GM10847 (cell line): ENCODE results near the gene CHERP.

Source experiments
- POLR2A ChIP-seq: IDR thresholded peaks from 2 replicates; pipeline ENCODE4 v1.6.1; 2011; ENCODE audit not compliant: insufficient read length; ENCODE audit errors: extremely low read depth

Gene CHERP

GRCh38 chr19:16520986-16521624 is 21.1 kb downstream of the CHERP start:
- TF ChIP-seq POLR2A = no peak

DNA sequence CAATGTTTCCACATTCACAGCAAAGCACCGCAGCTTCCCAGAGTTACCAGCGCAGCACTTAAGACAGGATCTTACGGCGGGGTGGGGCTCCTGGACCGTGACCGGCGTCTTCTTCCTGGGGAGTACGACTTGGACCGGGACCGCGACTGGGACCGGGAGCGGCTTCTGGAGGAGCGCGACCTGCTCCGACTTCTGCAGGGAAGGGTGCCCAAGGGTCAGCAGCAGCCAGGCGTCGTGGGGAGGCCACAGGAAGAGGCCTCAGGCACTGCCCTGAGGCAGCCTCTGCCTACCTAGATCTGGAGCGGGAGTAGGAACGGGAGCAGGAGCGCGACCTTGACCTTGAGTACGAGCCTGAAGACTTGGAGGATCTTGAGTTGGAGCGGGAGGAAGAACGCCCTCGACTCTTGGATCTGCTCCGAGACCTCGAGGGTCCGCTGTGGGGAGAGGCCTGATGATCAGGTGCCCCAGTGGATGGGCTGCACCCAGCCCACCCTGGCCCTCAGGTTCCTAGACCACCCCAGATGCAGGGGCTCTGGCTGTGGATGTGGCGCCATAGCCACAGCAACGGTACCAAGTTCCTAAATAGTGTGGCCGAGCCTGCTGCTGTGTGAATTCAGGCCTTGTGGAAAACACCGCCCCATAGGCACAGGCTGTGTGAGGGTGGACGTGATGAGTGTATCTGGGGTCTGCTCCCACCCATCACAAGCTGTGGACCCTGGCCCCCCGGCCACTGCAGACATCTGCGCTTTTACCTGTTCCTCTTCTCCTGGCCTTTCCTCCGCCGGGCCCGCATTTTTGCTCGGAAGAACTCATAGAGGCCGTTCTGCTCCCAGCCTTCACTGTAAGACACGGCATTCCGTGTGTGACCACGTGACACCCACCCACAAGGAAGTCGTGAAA is 21.9 kb downstream of the CHERP start:
- TF ChIP-seq POLR2A = no peak

- no peak for TF ChIP-seq POLR2A
Measured at GRCh38 chr19:16519230-16519687, 23.0 kb downstream of the CHERP start.

DNA sequence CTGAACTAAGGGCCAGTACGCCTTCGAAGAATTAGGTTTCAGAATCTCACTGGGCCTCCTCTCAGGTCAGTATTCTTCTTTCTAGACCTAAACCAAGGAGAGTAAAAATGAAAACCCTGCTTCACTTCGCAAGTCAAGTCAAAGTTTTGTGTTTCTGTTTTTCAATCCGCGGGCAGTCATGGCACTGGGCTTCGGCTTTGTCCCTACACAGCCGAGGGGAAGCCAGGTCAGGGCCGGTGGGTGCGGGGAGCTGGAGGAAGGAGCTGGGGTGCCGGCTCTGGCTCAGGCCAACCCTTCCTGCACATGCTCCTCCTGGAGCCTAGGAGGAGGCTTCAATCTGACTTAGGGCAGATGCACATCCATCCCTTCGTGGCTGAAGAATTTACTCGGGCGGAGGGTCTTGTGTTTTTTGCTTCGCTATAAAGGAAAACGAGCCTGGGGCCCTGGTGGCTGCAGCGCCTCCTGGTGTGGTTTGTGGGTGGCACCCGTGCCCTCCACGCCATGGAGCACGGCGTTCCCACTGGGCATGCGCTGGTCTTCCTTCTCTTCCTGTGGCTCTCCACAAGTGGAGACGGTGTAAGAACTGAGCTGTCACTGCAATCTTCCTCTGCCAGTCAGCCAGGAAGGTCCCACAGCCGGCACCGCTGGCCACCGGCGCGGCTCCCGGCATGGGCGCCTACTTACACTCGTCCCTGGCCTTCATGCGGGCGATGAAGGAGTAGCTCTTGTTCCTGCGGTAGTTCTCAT is 23.6 kb downstream of the CHERP start:
- TF ChIP-seq POLR2A = no peak

DNA sequence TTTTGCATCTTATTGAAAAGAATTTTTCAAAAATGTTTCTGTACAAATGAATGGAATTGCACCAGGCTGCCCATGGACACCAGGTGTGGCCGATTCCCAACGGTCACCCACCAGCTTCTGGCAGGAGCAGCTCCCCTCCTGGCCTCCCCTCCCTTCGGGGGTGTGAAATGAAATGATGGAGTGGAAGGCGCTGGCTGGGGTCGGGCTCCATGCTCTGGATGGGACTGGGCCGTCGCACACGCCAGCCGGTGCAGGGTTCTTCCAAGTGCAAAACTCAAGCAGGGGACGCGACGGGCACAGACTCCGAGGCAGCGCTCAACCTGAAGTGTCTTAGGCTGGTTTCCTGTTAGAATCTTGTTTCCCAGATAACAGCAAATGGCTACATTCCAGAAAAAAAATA is 24.2 kb downstream of the CHERP start:
- TF ChIP-seq POLR2A = no peak

- peak; percentile 15 for TF ChIP-seq POLR2A
Measured at GRCh38 chr19:16516923-16517610, 25.2 kb downstream of the CHERP start.

DNA sequence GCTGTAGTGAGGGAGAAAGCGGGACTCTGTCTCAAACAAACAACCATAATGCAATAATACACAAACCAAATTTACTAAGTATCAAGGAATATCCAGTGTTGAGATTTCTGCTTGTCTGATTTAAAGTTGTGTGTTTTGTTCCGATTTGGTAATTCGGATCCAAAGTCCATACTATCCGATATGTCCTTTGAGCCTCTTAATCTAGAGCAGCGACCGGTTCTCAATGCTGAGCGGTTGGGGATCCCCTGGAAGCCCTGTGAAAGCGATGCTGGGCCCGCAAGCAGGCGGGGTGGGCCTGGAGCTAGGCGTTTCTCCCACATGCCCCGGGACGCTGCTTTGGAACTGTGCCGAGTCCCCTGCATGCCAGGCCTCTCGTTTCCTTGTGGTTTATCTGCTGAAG is 25.9 kb downstream of the CHERP start:
- TF ChIP-seq POLR2A = no peak

GRCh38 chr19:16514383-16515019 is 27.7 kb downstream of the CHERP start:
- TF ChIP-seq POLR2A = no peak

DNA sequence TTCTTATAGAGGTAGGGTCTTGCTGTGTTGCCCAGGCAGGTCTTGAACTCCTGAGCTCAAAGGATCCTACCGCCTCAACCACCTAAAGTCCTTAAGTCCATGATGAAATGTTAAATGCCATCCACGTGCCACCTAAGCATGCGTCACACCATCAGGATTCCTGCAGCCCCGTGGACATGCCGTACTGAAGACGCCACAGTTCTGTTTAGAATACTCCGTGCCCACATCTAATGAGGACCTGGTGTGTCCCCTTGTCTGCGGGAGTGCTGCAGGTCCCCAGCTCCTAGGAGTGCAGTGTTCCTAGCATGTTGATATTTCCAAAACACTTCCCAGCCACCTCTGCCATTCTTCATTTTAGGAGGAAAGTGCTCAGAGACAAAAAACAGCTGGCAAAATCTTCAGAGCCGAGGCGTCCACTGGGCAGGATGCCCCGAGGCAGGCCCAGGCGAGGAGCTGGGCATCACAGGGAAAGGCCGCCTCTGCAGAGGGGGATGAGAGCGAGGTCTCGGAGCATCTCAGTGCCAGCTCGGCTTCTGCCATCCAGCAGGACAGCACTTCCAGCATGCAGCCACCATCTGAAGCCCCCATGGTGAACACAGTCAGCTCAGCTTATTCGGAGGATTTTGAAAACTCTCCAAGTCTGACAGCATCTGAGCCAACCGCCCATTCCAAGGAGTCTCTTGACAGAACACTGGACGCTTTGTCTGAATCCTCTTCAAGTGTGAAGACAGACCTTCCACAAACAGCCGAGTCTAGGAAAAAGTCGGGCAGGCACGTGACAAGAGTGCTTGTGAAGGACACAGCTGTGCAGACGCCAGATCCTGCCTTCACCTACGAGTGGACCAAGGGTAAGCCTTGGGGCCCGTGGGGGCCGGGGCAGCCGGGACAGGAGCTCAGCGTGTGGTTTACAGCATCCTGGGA is 32.8 kb downstream of the CHERP start:
- no peak for TF ChIP-seq POLR2A

DNA sequence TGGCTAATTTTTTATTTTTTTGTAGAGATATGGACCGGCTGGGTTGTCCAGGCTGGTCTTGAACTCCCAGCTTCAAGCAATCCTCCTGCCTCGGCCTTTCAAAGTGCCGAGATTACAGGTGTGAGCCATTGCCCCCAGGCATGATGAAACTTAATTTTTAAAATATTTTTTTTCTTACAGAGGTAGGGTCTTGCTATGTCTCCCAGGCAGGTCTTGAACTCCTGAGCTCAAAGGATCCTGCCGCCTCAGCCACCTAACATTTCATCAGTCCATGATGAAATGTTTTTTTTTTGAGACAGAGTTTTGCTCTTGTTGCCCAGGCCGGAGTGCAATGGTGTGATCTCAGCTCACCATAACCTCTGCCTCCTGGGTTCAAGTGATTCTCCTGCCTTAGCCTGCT is 33.7 kb downstream of the CHERP start:
- TF ChIP-seq POLR2A = no peak

DNA sequence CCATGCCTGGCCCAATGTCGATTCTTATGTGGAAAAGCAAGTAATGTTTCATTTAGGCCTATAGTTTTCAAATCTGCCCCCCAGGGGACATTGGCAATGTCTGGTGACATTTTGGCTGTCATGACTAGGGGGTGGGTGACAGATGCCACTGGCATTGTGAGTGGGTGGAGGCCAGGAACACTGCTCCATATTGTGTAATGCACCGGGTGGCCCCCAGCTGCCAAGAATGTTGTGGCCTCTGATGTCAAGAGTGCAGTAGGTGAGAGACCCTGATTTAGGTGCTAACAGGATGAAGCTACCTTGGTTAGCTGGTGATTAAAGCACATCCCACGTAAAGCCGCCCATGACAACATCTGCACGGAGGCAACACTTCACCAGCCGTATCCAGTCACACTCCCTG is 35.3 kb downstream of the CHERP start:
- no peak for TF ChIP-seq POLR2A

GRCh38 chr19:16504271-16504670 is 38.0 kb downstream of the CHERP start:
- TF ChIP-seq POLR2A = no peak

DNA sequence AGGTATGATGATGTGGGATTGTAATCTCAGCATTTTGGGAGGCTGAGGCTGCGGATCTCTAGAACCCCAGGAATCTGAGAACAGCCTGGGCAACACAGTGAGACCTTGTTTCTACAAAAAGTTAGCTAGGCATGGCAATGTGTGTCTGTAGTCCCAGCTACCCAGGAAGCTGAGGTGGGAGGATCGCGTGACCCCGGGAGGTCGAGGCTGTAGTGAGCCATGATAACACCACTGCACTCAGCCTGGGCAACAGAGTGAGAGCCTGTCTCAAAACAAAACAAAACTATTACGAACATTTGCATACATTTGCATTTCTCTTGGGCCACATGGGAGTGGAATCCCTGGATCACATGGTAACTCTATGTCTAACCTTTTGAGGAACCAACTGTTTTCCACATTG is 44.4 kb downstream of the CHERP start:
- no peak for TF ChIP-seq POLR2A

GRCh38 chr19:16497042-16497441 is 45.2 kb downstream of the CHERP start:
- no peak for TF ChIP-seq POLR2A
